ENCODE measurements around the gene CAST.
A peak's percentile ranks its signal among the peaks of the same experiment; 100 is the strongest.

CAST gene

DNA sequence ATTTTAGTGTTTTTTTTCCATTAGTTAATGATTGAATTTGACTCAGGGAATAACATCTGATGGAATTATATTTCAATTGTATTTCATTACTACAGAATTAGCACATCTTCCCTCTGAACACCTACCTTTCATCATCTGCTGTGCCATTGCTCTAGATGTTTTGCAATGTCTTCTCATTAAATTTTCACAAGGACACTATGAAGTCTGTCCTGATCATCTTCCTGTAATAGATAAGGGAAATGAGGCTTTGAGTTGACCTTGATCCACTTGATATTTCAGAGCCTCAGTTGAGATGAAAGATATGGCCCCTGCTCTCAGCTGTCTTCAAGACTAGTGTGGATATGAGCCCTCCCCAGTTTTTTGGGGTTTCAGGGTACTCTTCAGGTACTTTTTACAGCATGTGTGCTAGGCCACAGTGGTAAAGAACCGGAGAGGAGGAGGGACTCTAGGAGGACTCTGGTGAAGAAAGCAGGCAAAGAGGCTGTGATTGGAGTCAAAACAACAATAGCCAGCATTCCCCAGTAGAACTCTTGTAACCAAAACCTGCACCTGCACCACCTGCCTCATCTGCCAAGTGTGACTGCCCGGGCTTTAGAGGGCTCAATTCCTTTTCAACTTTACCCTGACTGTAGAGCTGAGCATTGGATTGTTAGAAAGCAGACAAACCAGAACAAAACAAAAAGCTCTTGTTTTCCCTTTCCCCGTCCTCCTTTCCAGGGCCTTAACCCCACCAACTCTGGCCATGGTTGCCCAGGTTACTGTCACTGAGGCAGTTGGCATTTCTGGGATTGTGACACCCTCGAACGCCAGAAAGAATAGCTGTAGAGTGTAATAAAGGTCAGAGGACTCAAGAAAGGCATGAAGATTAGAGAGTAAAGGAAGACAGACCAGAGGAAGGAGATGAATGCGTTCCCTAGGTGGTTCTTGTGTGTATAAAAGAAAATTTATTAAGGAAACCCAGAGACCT is 89.3 kb downstream of the CAST start:
- peak; percentile 8 for DNase-seq

DNA sequence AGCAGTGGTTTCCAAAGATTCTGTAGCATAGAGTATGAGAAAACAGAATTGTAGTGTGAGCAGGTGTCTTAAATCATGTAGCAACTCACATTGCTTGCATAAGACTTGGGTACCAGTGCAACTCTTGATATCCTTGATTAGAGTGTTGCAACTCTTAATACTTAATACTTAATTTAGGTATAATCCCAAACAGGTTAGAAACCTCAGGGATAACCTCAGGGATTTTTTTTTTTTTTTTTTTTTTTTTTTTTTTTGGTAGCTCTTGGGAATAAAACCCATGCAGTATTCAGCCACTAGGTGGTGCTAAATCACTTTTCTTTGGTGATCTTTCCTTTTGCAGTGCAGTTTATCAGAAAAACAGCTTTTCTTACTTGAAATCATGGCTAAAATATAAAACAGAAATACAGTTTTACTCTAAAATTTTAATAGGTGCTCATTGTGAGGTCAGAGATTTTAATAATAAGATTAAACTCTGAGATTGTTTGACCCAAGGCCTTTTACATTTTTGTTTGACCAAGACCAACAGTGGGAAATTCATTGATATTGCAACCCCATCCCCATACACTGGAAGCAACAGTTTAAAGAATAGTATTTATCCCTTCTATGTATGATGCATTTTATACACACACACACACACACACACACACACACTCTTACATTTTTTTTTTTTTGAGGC is 90.3 kb downstream of the CAST start:
- DNase-seq: peak; percentile 65

DNA sequence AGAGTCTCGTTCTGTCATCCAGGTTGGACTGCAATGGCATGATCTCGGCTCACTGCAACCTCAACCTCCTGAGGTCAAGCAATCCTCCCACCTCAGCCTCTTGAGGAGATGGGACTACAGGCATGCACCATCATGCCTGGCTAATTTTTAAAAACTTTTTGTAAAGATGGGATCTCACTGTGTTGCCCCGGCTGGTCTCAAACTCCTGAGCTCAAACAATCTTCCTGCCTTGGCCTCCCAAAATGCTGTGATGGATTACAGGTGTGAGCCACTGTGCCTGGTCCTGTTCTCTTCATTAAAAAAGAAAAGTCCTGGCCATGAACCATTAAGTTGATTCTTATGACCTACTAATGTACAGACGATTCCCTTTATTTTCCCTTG is 90.8 kb downstream of the CAST start:
- DNase-seq: no peak

DNA sequence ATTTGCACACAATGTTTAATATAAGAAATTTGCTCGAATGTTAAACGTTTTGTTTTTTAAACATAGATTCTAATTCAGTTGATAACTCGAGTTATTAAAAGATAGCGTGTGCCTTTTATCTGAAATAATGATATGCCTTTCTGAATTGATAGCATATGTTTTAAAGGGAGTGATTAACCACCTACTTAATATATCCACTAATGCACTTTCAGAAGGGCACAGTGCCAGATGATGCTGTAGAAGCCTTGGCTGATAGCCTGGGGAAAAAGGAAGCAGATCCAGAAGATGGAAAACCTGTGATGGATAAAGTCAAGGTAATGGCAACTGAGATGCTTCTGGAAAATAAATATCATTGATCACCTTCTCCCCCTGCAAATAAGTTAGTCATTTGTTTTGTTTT is 91.7 kb downstream of the CAST start:
- peak; percentile 21 for DNase-seq

DNA sequence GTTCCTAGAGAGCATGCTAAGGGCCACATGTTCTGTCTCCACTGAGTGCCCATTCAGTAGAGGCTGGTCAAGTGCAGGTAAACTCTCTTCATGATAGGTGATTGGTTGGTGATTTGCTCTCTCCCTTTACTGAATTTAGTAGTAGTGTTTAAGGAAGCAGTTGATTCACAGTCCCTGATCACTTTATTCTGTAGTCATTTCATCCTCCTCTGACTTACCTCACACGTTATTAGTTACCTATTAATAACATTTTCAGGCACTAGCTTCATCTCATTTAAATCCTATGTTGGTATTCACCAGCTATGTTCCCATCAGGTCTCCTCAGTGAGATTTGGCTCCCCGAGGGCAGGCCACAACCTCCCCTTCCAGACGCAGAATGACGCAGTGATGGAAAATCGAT is 93.7 kb downstream of the CAST start:
- DNase-seq: no peak

DNA sequence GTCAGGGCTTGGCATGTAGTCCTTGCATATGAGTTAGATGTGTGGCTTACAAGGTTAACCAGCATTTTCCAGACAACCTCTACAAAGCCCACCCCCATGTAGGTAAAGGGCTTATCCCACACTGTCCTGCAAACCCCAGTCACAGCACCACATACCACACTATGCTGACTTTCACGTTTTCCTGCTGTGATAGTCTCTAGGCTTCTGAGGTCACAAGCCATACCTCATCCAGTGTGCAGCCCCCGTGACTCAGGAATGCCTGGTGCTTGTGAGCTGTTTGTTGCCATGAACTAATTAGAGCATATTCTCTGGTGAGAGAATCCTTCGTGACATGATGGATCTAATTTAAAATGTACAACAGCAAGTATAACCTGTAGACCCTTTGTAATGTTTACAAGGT is 94.8 kb downstream of the CAST start:
- no peak for DNase-seq

DNA sequence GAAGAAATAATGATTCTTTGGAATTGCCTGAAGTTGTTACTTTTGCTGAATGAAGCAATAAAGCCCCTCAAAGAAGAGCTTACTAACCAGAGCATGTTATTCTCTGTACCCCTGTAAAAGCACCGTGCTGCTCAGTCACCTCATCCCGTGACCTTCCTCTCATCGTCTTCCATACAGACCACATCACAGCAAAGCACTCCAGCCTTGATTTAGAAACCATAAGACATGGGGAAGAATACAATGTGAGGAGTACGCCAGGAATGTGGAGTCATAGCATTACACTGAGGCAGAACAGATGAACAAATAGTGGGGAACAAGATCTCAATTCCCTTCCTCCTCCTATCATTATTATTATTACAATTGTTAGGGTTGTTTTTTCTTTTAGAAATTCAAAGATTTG is 96.4 kb downstream of the CAST start:
- no peak for DNase-seq

DNA sequence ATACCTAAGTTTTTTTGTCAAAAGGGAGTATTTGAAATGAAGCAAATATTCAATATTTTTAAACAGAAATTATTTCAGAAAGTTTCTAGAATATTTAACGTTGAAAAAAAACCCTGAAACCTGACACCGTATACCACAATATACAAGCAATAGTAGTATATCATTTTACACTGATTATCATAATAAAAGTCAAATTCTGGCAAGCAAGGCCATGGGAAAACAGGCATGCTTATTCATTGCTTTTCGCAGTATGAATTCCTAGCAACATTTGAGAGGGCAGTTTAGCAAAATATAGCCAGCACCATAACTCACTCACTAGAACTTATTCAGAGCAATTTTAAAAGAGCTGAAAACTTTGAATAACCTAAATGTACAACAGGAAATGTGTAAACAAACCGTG is 99.4 kb downstream of the CAST start:
- DNase-seq: no peak

DNA sequence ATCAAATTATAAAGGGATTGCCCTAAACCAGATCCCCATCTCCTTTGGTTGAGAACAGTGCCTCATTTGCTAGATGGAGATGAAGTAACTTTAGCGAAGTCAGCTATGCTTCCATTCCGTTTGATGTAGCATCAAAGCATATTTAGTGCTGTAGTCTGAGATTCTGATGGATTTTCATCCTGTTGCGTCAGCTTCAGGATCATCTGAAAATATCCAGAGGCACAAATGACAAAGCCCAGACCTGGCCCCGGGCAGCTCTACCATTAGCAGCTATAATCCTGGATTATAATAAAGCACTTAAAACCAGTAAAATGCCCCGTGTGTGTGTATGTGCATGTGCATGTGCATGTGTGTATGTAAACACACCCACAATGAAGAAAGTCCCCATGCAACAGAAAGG is 100.8 kb downstream of the CAST start:
- DNase-seq: no peak

DNA sequence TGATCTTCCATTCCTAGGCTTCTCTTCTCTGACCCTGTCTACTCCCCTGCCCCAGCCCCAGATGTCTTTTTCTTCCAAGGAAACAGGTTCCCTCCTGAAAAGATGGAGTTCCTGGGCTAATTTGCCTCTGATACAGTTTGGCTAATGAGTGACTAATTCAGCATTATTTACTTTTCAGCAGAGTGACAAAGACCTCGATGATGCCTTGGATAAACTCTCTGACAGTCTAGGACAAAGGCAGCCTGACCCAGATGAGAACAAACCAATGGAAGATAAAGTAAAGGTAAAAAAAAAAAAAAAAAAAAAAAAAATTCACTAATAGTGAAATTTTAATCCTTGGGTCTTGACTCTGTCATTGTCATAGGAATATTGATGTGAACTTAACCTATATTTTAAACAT is 102.9 kb downstream of the CAST start:
- no peak for DNase-seq

DNA sequence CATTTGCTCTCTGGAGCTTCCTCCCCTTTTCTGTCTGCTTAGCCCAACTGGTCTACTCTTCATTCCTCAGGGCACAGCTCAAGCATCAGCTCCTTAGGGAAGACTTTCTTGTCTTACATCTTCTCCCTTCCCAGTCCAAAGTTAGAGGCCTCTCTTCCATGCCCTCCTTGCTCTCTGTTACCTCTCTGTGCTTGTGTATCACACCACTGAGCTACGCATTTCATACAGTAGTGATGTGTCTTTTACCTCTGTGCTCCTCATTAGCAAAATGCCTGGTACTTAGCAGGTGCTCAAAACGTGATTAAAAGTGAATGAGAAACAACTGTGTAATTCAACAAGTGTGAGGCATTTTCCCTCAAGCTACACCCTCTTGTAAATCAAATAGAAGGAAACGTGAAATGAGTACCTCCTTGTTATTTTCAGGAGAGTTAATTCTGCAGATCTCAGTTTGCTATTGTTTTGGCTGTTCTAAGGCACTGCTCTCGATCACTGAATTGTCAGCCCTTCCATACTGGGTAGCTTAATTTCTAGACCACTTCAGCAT is 106.6 kb downstream of the CAST start:
- no peak for DNase-seq

DNA sequence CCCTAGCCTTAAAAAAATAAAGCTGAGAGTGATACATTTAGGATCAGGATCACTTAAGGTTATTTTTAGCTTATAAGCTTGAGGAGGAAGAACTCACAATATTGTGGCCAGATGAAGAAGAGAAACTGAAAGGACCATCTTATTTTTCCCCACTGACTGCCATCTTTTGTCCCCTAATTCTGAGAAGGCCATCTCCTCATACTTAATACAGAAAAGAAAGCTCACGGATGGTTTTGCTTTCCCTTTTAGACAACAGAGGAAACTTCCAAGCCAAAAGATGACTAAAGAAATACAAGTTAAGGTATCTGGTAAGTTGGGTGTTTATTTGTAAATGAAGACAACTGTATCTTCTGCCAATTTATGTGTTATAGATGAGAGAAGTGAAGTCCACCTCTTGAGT is 109.2 kb downstream of the CAST start:
- DNase-seq: no peak

DNA sequence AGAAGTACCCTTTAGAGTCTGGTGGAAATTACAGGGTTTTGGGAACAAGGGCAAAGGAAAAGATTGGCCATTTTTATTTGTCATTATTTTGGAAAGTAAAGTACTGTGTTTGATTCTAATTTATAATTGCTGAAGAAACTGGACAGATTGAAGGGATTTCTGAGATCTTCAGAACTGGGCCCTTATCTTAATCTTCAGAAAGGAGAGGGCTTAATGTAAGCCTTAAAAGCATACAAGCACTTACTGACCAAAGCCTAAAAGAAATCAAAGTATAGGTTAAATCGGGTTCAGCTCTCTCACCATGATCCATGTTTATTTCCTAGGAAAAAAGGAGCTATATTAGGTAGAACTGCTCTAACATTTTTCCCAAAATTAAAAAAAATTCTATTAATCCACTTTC is 109.9 kb downstream of the CAST start:
- DNase-seq: no peak

DNA sequence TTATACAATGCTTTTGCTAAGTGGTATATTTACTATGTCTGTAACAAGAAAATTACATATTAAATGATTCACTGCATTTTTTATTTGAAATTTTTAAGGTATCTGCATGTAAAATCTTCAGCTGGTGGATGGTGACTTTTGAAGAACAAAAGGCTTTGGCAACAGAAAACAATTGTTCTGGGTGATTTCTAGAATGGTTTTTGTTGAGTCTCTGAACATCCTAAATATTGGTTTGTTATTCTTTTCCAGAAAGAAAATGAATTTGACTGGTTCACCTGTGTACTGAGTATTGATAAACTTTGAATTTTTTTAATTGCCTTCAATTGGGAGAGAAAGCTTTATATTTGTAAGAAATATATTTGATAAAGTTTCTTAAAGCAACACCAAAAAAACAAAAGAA is 110.4 kb downstream of the CAST start:
- DNase-seq: no peak

DNA sequence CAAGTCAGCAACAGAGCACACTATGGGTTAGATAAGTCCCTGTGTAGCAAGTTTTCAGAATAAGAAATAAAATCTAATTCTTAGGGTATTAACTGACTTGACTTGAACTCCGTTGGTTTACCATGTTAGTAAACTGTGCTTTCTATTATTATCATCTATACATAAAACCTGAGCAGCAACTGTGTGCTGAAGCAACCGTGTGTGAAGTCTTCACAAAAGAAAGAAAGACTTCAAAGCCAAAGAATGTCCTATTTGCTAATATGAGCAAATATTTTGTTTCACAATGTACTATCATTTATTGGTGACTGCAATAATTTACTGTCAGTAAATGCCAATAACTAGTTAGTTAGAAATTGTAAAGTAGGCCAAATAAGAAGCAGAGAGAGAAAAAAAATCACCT is 112.9 kb downstream of the CAST start:
- DNase-seq: no peak

DNA sequence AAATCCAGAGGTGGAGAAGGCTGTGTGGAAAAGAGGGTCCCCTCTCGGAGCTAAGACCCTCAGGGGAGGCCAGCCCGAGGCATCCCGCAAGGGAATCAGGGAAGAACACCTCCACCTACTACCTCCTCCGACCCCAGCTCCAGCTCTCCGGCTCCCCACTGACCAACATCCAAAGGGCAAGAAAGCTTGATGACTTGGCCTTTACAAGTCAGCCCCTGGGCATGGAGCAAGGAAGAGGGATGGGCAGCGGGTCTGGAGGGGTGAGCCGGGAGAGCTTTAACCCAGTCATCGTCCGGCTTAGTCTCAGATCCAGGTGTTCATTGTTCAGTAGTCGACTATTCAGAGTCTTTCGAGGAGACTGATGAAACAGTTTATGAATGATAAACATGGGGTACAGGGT is 113.5 kb downstream of the CAST start:
- no peak for DNase-seq

DNA sequence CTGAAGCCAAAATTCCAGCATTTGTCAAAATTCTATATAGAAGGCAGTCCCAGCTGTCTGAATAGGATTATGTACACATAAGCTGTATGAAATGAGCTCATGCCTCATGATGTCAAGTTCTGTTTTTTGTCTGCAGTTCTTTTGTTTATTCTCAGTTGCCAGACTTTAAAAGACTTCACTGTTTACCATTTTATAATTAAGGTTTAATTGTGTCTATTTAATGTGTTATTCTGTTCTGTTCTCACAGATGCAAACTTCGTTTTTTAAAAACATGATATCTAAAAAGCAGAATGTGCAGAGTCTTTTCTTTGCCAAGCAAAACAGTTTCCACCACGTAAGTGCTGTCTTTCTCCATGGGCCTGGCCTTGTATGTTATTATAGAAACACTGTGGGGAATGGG is 114.4 kb downstream of the CAST start:
- DNase-seq: no peak

DNA sequence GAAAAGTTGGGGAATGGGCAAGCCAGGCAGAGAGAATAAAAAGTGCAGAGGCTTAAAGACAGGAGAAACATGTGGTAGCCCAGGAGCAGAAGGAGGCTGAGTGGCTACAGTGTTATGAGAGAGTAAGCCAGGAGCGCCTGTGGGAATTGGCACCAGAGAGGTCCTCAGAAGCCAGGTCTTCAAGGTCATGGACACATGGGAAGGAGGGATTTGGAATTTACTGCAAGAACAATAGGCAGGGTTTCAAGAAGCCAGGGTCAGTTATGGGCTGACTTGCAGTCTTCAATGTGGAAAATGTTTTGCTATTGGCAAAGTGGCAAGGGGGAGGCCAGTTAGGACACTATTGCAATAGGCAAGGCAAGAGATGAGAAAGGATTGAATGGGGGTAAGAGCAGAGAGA is 116.2 kb downstream of the CAST start:
- DNase-seq: no peak

DNA sequence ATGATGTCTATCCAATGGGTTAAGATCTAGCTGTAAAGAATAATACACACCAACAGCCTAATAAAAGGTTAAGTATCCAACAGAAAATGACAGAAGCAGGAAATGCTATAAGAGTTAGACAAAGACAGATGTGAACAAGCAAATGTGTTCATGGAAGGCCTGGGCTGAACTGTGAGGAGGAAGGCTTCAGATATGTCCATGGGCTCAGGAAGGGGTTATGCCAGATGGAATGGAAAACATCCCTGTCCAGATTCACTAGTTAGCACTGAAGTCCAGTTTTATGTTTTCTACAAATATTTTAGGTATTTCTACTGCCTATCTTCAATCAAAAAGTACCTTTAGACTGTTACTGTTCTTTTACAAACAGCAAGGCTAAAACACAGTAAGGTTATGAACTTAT is 118.5 kb downstream of the CAST start:
- no peak for DNase-seq

DNA sequence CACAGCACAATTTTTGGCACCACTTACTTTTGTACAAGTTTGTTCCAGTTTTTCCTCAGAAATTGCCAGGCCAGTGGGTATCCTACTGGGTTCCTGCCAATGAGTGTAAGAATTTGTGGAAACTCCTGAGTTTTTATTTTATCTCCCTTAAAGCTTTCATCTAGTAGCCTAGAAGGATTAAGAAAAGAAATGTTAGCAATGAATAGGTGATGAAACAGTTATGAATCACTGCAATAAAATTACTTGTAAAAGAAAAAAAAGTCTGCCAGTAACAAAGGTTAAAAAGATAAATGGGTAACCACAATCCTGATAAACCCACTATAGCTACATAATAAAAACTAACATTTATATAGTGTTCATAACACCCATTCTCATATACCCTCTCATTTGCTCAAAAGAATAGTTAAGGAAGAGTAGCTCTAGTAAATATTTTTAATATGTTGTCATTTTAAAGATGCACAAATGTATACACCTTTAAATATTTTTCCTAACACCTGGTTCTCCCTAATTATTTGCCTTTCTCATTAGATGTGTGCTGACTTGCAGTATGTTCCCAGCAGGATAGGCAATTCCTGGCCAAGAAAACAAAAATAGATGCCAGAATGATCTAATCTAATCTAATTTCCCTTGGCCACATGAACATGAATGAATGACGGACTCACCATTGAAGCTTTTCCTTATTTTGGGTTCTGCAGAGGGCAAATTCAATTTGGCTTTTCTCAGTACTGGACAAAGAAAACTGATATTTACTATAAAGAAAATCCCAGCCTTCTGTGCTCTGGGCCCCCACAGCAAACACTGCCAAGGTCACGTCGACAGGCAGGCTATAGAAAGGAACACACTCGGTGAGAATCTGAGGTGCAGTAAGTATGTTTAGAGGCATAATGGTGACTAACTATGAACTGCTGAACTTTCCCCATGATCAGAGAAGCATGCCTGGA is 119.1 kb downstream of the CAST start:
- no peak for DNase-seq

DNA sequence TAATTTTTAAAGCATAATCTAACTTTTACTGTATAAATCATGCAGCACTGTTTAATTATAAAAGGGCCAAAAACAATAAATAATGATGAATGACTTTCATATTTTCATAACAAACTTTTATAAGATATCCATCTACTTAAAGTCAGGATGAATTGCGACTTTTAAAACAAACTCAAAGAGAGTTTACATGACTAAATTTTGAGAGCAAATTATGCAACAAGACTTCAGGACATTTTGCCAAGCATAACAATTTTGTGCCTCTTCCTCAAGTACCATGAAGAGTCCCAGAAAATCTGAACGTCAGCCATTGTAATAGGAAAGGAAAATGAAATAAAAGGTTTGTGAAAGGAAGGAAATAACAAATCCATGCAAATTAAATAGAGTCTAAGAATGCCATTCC is 121.2 kb downstream of the CAST start:
- no peak for DNase-seq

DNA sequence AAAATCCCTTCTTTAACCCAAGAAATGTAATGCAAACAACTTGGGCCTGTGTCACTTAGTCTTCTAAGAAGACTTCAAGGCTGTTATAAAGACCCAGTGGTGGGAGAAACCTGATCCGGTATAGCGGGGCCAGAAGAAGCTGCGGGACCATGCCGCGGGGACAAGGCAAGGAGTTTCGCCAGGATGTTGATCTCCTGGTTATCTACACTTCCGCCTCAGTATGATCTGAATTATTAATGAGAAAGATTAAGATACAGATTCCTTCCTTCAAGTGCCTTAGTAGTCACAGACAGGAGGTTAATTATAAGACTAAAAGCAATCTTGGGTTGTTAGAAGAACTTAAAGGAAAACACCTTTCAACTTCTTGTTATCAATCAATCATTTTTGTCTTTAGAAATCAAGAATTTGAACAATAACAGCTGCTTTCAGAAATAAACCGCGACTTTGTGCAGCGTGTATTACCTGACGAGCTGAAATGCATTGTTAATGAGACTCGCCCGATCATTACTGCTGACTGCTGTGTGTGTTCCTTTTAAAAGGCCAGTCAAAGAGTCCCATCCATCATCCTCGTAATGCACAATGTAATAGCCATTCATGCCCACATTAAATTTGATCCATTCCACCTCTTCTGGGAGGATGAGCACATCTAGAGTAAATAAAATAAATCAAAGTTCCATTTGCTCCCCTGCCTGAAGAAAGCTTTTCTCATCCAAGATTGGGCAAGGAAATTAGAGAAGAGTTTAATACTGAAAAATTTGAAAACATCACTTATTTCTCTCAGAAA is 123.3 kb downstream of the CAST start:
- DNase-seq: no peak

Data from DMS79 treated with DMSO at 0.1 percent for 48 hours (cell line).